ENCODE results near the gene IGFBP5. TPM values are rescaled to one million over a fixed set of nuclear protein-coding genes. Genes with fewer than 3 reads are reported as not detected.
A peak's percentile ranks its signal among the peaks of the same experiment; 100 is the strongest.

The IGFBP5 gene
- total and polyA plus RNA-seq, 9 of the 15 experiments (the other 6 are each of a cell fraction or from before 2014, with no cell fraction given) = 0.01 to 1.9 (median 0.03) TPM; not detected in 6

- peak; percentile 45; the same call in 1 of the 2 replicates for TF ChIP-seq REST (IDR thresholded peaks at IDR 0.05; ENCODE audit: borderline replicate concordance)
- no peak for TF ChIP-seq REST (CRISPR knock-in tag; IDR thresholded peaks at IDR 0.05; ENCODE audit: low read depth)
- TF ChIP-seq CBX1 (IDR thresholded peaks at IDR 0.05; ENCODE audit: low read depth) = no peak
- no peak for TF ChIP-seq TCF7L2 (IDR thresholded peaks at IDR 0.05; ENCODE audit: low read depth, low read length)
- peak in 1 of 2 experiments; percentile 39; a peak in 1 of 4 replicates for TF ChIP-seq TRIM24 (IDR thresholded peaks at IDR 0.05)
- TF ChIP-seq POLR3G (IDR thresholded peaks at IDR 0.05; ENCODE audit: extremely low read depth, insufficient read length, insufficient replicate concordance) = no peak
- 0 out of 2 replicates have a peak, but pooled peaks have one; percentile 13 for TF ChIP-seq SPI1 (IDR thresholded peaks at IDR 0.05; ENCODE audit: borderline replicate concordance, low read depth, low read length)
- no peak for TF ChIP-seq RFX5 (IDR thresholded peaks at IDR 0.05; ENCODE audit: low read depth, low read length)
- no peak for TF ChIP-seq SRSF3 (IDR thresholded peaks at IDR 0.05; ENCODE audit: insufficient read depth, low read length)
- TF ChIP-seq MAZ (CRISPR knock-in tag; conservative IDR thresholded peaks at IDR 0.05 in 1 of 2, IDR thresholded peaks at IDR 0.05 in 1 of 2) = peak; percentile 28 to 40; a peak in 2 of 4 replicates
- no peak for TF ChIP-seq SIN3B (IDR thresholded peaks at IDR 0.05; ENCODE audit: low read depth)
- TF ChIP-seq NR1H2 (CRISPR knock-in tag; IDR thresholded peaks at IDR 0.05) = no peak
- TF ChIP-seq FOSL1 (tag; conservative IDR thresholded peaks at IDR 0.05) = peak; percentile 95
- 0 out of 2 replicates have a peak, but pooled peaks have one; percentile 18 for TF ChIP-seq SMAD4 (CRISPR knock-in tag; conservative IDR thresholded peaks at IDR 0.05)
- no peak for TF ChIP-seq NR0B1 (IDR thresholded peaks at IDR 0.05; ENCODE audit: partially characterized antibody)
- no peak for TF ChIP-seq PTBP1 (IDR thresholded peaks at IDR 0.05; ENCODE audit: low read depth, low read length)
- TF ChIP-seq ADNP (tag; IDR thresholded peaks at IDR 0.05) = no peak
- no peak for TF ChIP-seq PYGO2 (tag; IDR thresholded peaks at IDR 0.05)
- TF ChIP-seq MNT (conservative IDR thresholded peaks at IDR 0.05) = 0 out of 4 replicates have a peak, but pooled peaks of 1 of the 2 experiments have one; percentile 14
Observed at GRCh38 chr2:216664593-216665034, 30.7 kb downstream of the IGFBP5 start (continued).

All from K562 (cell line).